ENCODE results near the gene CASS4.

The CASS4 gene
- total RNA-seq, result 19.6 to 29.6 (median 25.8) reads per million in 3 donors

GRCh38 chr20:56411759-56412472 is at the start of gene CASS4:
TSS of gene CASS4 (plus strand) at chr20:56412260. CDS start at chr20:56412459, 199 bp downstream.
- Histone ChIP-seq H3K36me3 (ENCODE audit: control insufficient read depth, insufficient read depth, low read length) (peaks cover 11% of the 10 kb centered on the region), H3K4me3 (ENCODE audit: insufficient read depth, low read depth, low read length, poor library complexity, severe bottlenecking) (peak within 1 kb of the TSS; percentile 54), H3K27ac (ENCODE audit: insufficient read depth, low read length, poor library complexity, severe bottlenecking) (peak within 1 kb of the TSS; percentile 81), H3K9me3 (ENCODE audit: control insufficient read depth, low read length) (no peaks in the 10 kb centered on the region), H3K4me1 (ENCODE audit: control insufficient read depth, insufficient read depth, low read length, poor library complexity, severe bottlenecking) (peaks cover 34% of the 10 kb centered on the region), H3K27me3 (replicated peaks; ENCODE audit: control insufficient read depth, insufficient read depth, low read length, poor library complexity, severe bottlenecking) (no peaks in the 10 kb centered on the region)
- no peak for DNase-seq

- no peak for DNase-seq
- H3K36me3 ChIP-seq (ENCODE audit: control insufficient read depth, insufficient read depth, low read length), result peaks cover 11% of the 10 kb centered on the region
- H3K4me3 ChIP-seq (ENCODE audit: insufficient read depth, low read depth, low read length, poor library complexity, severe bottlenecking), result no peak overlapping the region
- H3K27ac ChIP-seq (ENCODE audit: insufficient read depth, low read length, poor library complexity, severe bottlenecking), result no peak overlapping the region
- H3K4me1 ChIP-seq (ENCODE audit: control insufficient read depth, insufficient read depth, low read length, poor library complexity, severe bottlenecking), result peaks cover 12% of the 10 kb centered on the region
- no peaks in the 10 kb centered on the region for H3K9me3 ChIP-seq (ENCODE audit: control insufficient read depth, low read length)
- no peaks in the 10 kb centered on the region for H3K27me3 ChIP-seq (replicated peaks; ENCODE audit: control insufficient read depth, insufficient read depth, low read length, poor library complexity, severe bottlenecking)
Observed at GRCh38 chr20:56362833-56363413, 49.1 kb upstream of the CASS4 start.

- no peak overlapping the region for H3K27ac ChIP-seq (ENCODE audit: insufficient read depth, low read length, poor library complexity, severe bottlenecking)
- H3K4me3 ChIP-seq (ENCODE audit: insufficient read depth, low read depth, low read length, poor library complexity, severe bottlenecking), result no peak overlapping the region
- H3K9me3 ChIP-seq (ENCODE audit: control insufficient read depth, low read length), result no peaks in the 10 kb centered on the region
- H3K4me1 ChIP-seq (ENCODE audit: control insufficient read depth, insufficient read depth, low read length, poor library complexity, severe bottlenecking), result peaks cover 12% of the 10 kb centered on the region
- no peaks in the 10 kb centered on the region for H3K27me3 ChIP-seq (replicated peaks; ENCODE audit: control insufficient read depth, insufficient read depth, low read length, poor library complexity, severe bottlenecking)
- H3K36me3 ChIP-seq (ENCODE audit: control insufficient read depth, insufficient read depth, low read length), result peaks cover 11% of the 10 kb centered on the region
- no peak for DNase-seq
Observed at GRCh38 chr20:56363491-56363890, 48.6 kb upstream of the CASS4 start.

DNA sequence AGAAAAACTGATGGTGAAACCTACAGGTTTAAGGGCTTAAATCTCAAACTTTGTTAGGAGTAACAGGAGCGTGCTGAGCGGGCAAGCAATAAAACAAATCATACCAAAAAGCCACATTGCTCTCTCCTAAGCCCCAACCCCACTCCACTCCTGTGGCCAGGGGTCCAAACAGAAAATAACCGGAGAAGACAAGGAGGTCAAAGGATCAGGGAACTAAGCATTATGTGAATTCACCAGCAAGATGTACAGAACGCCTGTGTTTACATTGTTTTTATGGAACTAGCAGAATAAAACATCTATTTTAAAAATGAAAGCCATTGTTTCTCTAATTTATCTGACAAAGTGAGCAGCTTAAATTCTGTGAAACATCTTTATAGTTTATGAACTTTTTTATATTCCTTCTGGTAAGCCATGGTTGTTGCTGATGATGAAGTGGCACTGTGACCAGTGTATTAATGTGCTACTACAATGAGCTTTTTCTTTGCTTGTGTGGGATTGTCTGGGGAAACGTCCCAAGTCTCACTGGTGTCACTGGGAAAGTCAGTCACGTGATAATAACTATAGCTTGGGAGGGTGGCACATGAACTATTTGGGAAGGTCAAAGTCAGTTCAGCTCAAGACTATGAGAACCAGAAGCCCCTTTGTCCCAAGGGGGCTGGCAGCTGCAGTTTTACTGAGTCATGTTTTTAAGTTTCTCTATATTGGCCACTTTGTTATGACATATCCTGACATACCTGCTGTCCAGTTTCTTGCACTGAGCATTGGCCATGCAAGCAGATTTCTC is 43.5 kb upstream of the CASS4 start:
- H3K27me3 ChIP-seq (replicated peaks; ENCODE audit: control insufficient read depth, insufficient read depth, low read length, poor library complexity, severe bottlenecking), result no peaks in the 10 kb centered on the region
- no peaks in the 10 kb centered on the region for H3K4me1 ChIP-seq (ENCODE audit: control insufficient read depth, insufficient read depth, low read length, poor library complexity, severe bottlenecking)
- peaks cover 14% of the 10 kb centered on the region for H3K36me3 ChIP-seq (ENCODE audit: control insufficient read depth, insufficient read depth, low read length)
- H3K4me3 ChIP-seq (ENCODE audit: insufficient read depth, low read depth, low read length, poor library complexity, severe bottlenecking), result no peak overlapping the region
- DNase-seq, result no peak
- H3K27ac ChIP-seq (ENCODE audit: insufficient read depth, low read length, poor library complexity, severe bottlenecking), result no peak overlapping the region
- H3K9me3 ChIP-seq (ENCODE audit: control insufficient read depth, low read length), result no peaks in the 10 kb centered on the region

GRCh38 chr20:56369179-56369578 is 42.9 kb upstream of the CASS4 start:
- Histone ChIP-seq H3K4me1 (ENCODE audit: control insufficient read depth, insufficient read depth, low read length, poor library complexity, severe bottlenecking) (no peaks in the 10 kb centered on the region), H3K27ac (ENCODE audit: insufficient read depth, low read length, poor library complexity, severe bottlenecking) (no peak overlapping the region), H3K4me3 (ENCODE audit: insufficient read depth, low read depth, low read length, poor library complexity, severe bottlenecking) (no peak overlapping the region), H3K9me3 (ENCODE audit: control insufficient read depth, low read length) (no peaks in the 10 kb centered on the region), H3K36me3 (ENCODE audit: control insufficient read depth, insufficient read depth, low read length) (peaks cover 14% of the 10 kb centered on the region), H3K27me3 (replicated peaks; ENCODE audit: control insufficient read depth, insufficient read depth, low read length, poor library complexity, severe bottlenecking) (no peaks in the 10 kb centered on the region)
- DNase-seq, result no peak

DNA sequence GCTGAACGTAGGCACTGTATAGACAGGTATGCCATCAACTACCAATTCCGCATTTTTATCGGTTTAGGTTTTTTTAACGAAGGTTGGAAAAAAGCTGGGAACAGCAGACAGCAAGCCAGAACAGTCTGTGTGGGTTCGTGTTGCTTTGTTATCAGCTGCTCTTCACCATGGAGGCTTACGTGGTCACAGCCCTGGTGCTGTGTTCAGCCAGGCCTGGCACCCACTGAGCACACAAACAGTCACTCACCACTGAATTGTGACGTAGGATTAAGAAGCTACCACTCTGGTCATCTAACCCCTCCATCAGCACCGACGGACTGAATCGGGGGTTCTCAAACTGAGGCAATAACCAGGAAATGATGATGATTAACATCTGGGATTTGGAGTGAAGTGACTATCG is 40.1 kb upstream of the CASS4 start:
- Histone ChIP-seq H3K9me3 (ENCODE audit: control insufficient read depth, low read length) (no peaks in the 10 kb centered on the region), H3K36me3 (ENCODE audit: control insufficient read depth, insufficient read depth, low read length) (peaks cover 3% of the 10 kb centered on the region), H3K27ac (ENCODE audit: insufficient read depth, low read length, poor library complexity, severe bottlenecking) (no peak overlapping the region), H3K4me3 (ENCODE audit: insufficient read depth, low read depth, low read length, poor library complexity, severe bottlenecking) (no peak overlapping the region), H3K27me3 (replicated peaks; ENCODE audit: control insufficient read depth, insufficient read depth, low read length, poor library complexity, severe bottlenecking) (no peaks in the 10 kb centered on the region), H3K4me1 (ENCODE audit: control insufficient read depth, insufficient read depth, low read length, poor library complexity, severe bottlenecking) (no peaks in the 10 kb centered on the region)
- DNase-seq, result no peak

GRCh38 chr20:56372850-56373249 is 39.2 kb upstream of the CASS4 start:
- no peak overlapping the region for H3K4me3 ChIP-seq (ENCODE audit: insufficient read depth, low read depth, low read length, poor library complexity, severe bottlenecking)
- no peaks in the 10 kb centered on the region for H3K27me3 ChIP-seq (replicated peaks; ENCODE audit: control insufficient read depth, insufficient read depth, low read length, poor library complexity, severe bottlenecking)
- no peaks in the 10 kb centered on the region for H3K9me3 ChIP-seq (ENCODE audit: control insufficient read depth, low read length)
- H3K4me1 ChIP-seq (ENCODE audit: control insufficient read depth, insufficient read depth, low read length, poor library complexity, severe bottlenecking), result no peaks in the 10 kb centered on the region
- no peak overlapping the region for H3K27ac ChIP-seq (ENCODE audit: insufficient read depth, low read length, poor library complexity, severe bottlenecking)
- no peak for DNase-seq
- H3K36me3 ChIP-seq (ENCODE audit: control insufficient read depth, insufficient read depth, low read length), result peaks cover 3% of the 10 kb centered on the region

DNA sequence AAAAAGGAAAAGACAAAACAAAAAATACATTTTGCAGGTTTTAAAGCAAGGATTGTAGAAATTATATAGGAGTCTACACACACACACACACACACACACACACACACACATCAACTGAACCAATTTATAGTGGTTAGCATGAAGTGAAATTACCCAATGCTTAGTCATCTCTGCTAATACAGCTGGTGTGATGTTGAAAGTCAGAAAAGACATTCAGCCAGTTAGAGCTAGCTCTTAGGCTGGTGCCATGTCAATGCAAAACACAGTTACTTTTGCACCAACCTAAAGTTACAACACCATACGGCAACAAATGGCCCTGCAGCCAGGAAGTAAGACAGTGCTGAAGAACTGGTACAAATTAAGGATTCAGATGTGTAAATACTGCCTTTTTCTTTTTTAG is 38.1 kb upstream of the CASS4 start:
- Histone ChIP-seq H3K9me3 (ENCODE audit: control insufficient read depth, low read length) (no peaks in the 10 kb centered on the region), H3K36me3 (ENCODE audit: control insufficient read depth, insufficient read depth, low read length) (peaks cover 3% of the 10 kb centered on the region), H3K4me1 (ENCODE audit: control insufficient read depth, insufficient read depth, low read length, poor library complexity, severe bottlenecking) (no peaks in the 10 kb centered on the region), H3K27ac (ENCODE audit: insufficient read depth, low read length, poor library complexity, severe bottlenecking) (no peak overlapping the region), H3K4me3 (ENCODE audit: insufficient read depth, low read depth, low read length, poor library complexity, severe bottlenecking) (no peak overlapping the region), H3K27me3 (replicated peaks; ENCODE audit: control insufficient read depth, insufficient read depth, low read length, poor library complexity, severe bottlenecking) (no peaks in the 10 kb centered on the region)
- DNase-seq, result no peak

DNA sequence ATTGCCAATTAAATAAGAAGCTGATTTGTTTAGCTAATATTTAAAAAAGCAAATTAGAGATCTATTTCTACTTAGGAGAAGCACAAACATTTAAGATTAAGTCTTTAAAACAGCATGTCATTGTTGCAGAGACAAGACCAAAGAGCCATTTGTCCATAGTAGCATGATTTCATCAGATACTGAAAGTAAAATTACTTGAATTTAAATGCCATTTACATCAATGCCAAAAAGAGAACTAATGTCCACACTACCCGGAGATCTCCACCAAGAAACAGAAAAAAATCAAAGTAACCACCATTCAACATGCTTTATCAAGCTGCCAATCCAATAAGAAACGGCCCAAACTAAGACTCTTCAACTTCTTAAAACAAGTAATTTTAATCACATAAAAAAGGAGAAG is 35.7 kb upstream of the CASS4 start:
- no peaks in the 10 kb centered on the region for H3K27me3 ChIP-seq (replicated peaks; ENCODE audit: control insufficient read depth, insufficient read depth, low read length, poor library complexity, severe bottlenecking)
- H3K27ac ChIP-seq (ENCODE audit: insufficient read depth, low read length, poor library complexity, severe bottlenecking), result no peak overlapping the region
- no peak overlapping the region for H3K4me3 ChIP-seq (ENCODE audit: insufficient read depth, low read depth, low read length, poor library complexity, severe bottlenecking)
- H3K36me3 ChIP-seq (ENCODE audit: control insufficient read depth, insufficient read depth, low read length), result no peaks in the 10 kb centered on the region
- no peak for DNase-seq
- no peaks in the 10 kb centered on the region for H3K9me3 ChIP-seq (ENCODE audit: control insufficient read depth, low read length)
- no peaks in the 10 kb centered on the region for H3K4me1 ChIP-seq (ENCODE audit: control insufficient read depth, insufficient read depth, low read length, poor library complexity, severe bottlenecking)

GRCh38 chr20:56378386-56378785 is 33.7 kb upstream of the CASS4 start:
- Histone ChIP-seq H3K27me3 (replicated peaks; ENCODE audit: control insufficient read depth, insufficient read depth, low read length, poor library complexity, severe bottlenecking) (no peaks in the 10 kb centered on the region), H3K4me3 (ENCODE audit: insufficient read depth, low read depth, low read length, poor library complexity, severe bottlenecking) (no peak overlapping the region), H3K9me3 (ENCODE audit: control insufficient read depth, low read length) (no peaks in the 10 kb centered on the region), H3K27ac (ENCODE audit: insufficient read depth, low read length, poor library complexity, severe bottlenecking) (no peak overlapping the region), H3K36me3 (ENCODE audit: control insufficient read depth, insufficient read depth, low read length) (no peaks in the 10 kb centered on the region), H3K4me1 (ENCODE audit: control insufficient read depth, insufficient read depth, low read length, poor library complexity, severe bottlenecking) (no peaks in the 10 kb centered on the region)
- DNase-seq, result no peak
